Esophagus squamous epithelium (tissue), 5 donors: ENCODE measurements around the gene SIGMAR1. TPM values are rescaled to one million over a fixed set of nuclear protein-coding genes. Genes with fewer than 3 reads are reported as not detected.

ENCODE experiments used
- DNase-seq: peaks from one replicate; lab custom pipeline; 2025; lab: John Stamatoyannopoulos, UW
- H3K27ac ChIP-seq, 4 donors: fragments of 200-600 bp; sonication (generic); one replicate each; pipeline ENCODE4 v1.5.1; 2016 to 2019; ENCODE audit warnings: mild to moderate bottlenecking in 1 of 4
- H3K27me3 ChIP-seq, 4 donors: fragments of 200-600 bp; sonication (generic); 1 replicate in 3 of 4; 2 replicates in 1 of 4; pipeline versions ENCODE4 v1.5.1 to v1.6.0; 2017 to 2021; ENCODE audit warnings: antibody characterized with exemption in 1 of 4
- H3K36me3 ChIP-seq, 3 donors: fragments of 200-600 bp; sonication (generic); one replicate each; pipeline ENCODE4 v1.5.1; 2016 to 2019
- H3K4me1 ChIP-seq, 3 donors: fragments of 200-600 bp; sonication (generic); one replicate each; pipeline ENCODE4 v1.5.1; 2017 to 2019
- H3K4me3 ChIP-seq, 4 donors: fragments of 200-600 bp; sonication (generic); 1 replicate in 3 of 4; 2 replicates in 1 of 4; pipeline ENCODE4 v1.5.1; 2016 to 2019; ENCODE audit warnings: mild to moderate bottlenecking in 2 of 4, moderate library complexity in 1 of 4
- H3K9me3 ChIP-seq, 3 donors: fragments of 200-600 bp; sonication (generic); one replicate each; pipeline ENCODE4 v1.5.1; 2016 to 2019
- POLR2A ChIP-seq, 4 donors: fragments of 450-650 bp; IDR thresholded peaks; one replicate each; pipeline ENCODE4 v1.6.1; 2017; ENCODE audit warnings: antibody characterized with exemption in 4 of 4, mild to moderate bottlenecking in 4 of 4, moderate library complexity in 3 of 4
- WGBS, 2 donors: methylation state at CpG; one replicate each; pipeline ENCODE4 v1.1.5; 2018; 5-methylcytosine and 5-hydroxymethylcytosine counted together
- intact Hi-C: fragments of 100-400 bp; cut with DNase I; formaldehyde crosslinking; loops from one replicate; pipeline ENCODE4 v1.15.0; 2022
- total RNA-seq, 4 donors: library from RNA; depleted of rRNA; stranded (reverse); fragments of >200 nt; gene quantifications; one replicate each; pipeline ENCODE4 v1.1.0, GENCODE V29; 2016
- TF ChIP-seq, protein P1 (sequence below), 6 experiments: fragments of 450-650 bp in 4 of 6; fragments of 200-600 bp in 2 of 6; sonication (generic) in 2 of 6; IDR thresholded peaks; one replicate each; pipeline ENCODE4 v1.5.1; 2016 to 2019; ENCODE audit warnings: antibody characterized with exemption in 6 of 6, mild to moderate bottlenecking in 4 of 6, moderate library complexity in 4 of 6
- donor health status: DM: yes; HTN: yes; CAD: no.

Gene SIGMAR1
- total RNA-seq, 4 donors from 2014 or later, result 77.4 to 112 (median 88.7) TPM

DNA sequence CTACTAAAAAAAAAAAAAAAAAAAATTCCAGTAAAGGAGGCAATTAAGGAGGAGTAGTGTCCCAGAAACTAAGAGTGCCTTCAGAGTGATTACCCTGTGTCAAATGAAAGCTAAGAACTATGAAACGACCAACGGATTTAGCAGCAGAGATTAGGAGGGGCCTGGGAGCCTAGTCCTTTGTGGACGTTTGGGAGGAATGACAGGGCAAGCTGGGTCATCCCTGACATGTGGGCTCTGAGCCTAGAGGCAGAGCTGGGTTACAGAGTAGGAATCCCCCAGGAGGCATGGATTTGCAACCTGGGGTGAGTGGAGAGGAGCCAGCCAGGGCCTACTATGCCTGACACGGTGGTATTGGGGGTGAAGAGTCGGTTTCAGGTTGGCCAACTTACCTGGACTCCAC, 4.4 kb downstream of the SIGMAR1 start:
- Histone ChIP-seq H3K4me3 (no peak overlapping the region), H3K36me3 (peaks cover 0 to 14% (median 0%) of the 10 kb centered on the region in 3 donors), H3K9me3 (no peaks in the 10 kb centered on the region), H3K27me3 (peaks cover 0 to 30% (median 7%) of the 10 kb centered on the region in 4 donors), H3K27ac (no peak overlapping the region), H3K4me1 (peaks cover 10 to 63% (median 35%) of the 10 kb centered on the region in 3 donors)
- no peak for DNase-seq
- TF ChIP-seq, protein P1, sequence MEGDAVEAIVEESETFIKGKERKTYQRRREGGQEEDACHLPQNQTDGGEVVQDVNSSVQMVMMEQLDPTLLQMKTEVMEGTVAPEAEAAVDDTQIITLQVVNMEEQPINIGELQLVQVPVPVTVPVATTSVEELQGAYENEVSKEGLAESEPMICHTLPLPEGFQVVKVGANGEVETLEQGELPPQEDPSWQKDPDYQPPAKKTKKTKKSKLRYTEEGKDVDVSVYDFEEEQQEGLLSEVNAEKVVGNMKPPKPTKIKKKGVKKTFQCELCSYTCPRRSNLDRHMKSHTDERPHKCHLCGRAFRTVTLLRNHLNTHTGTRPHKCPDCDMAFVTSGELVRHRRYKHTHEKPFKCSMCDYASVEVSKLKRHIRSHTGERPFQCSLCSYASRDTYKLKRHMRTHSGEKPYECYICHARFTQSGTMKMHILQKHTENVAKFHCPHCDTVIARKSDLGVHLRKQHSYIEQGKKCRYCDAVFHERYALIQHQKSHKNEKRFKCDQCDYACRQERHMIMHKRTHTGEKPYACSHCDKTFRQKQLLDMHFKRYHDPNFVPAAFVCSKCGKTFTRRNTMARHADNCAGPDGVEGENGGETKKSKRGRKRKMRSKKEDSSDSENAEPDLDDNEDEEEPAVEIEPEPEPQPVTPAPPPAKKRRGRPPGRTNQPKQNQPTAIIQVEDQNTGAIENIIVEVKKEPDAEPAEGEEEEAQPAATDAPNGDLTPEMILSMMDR (IDR thresholded peaks at IDR 0.05), result no peak
- TF ChIP-seq POLR2A (IDR thresholded peaks at IDR 0.05), result no peak
- intact Hi-C loops, result no loop called here
- WGBS, 2 donors, result 53 to 56% methylated on average over 5 of the region's 5 CpGs

DNA sequence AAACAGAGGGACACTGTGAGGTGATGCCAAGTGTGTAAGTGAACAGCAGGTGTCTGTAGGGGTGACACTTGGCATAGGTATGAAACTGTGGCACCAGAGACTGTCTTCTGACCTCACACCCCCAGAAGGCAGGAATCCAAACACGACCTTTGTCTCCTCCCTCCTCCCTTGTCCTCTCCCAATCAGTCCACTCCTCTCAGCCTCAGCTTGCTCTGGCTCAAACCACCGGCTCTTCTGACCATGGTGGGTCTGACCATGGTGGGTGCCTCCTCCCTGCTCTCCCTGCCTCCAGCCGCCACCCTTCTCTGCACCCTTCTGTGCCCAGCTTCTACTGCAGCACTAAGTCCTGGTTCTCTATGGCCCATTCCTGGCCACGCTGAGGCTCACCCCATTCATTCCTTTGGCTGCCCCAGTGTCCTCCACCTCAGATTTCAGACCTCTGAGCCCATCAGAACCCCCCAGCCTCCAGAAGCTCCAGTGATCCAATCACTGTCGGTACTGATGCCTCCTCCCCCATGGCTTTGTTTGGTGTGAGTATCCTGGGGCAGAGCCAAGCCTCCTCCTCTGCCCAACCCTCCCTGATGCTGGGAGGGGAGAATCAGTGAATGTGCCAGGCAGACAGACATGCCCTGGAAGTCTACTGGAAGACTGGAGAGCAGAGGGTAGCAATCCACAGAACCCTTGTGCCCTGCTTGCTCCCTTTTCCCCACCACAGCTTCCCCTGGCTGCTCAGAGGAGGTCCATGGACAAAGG, 7.0 kb downstream of the SIGMAR1 start:
- WGBS, 2 donors, result 29 to 34% methylated on average over 5 of the region's 5 CpGs
- H3K27me3 ChIP-seq, result peaks cover 0 to 56% (median 17%) of the 10 kb centered on the region in 4 donors
- intact Hi-C loops, result no loop called here

DNA sequence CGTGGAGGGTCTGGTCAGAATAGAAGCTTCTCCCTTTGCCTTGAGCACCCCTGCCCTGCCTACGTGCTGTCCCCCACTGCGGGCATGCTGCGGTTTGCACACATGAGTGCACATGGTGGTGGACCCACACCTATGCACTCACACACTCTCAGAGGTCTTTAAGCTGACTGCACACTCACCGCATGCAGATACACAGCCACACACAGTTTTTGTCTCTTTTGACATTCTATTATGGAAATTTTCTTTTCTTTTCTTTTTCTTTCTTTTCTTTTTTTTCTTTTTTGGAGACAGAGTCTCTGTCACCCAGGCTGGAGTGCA, 8.1 kb downstream of the SIGMAR1 start:
- H3K4me3 ChIP-seq, result no peak overlapping the region
- no peak for DNase-seq
- intact Hi-C loops, result no loop called here
- 15 to 26% methylated on average over 5 of the region's 5 CpGs for WGBS, 2 donors
- H3K36me3 ChIP-seq, result no peaks in the 10 kb centered on the region
- H3K9me3 ChIP-seq, result no peaks in the 10 kb centered on the region
- H3K4me1 ChIP-seq, result peaks cover 0 to 34% (median 17%) of the 10 kb centered on the region in 3 donors
- H3K27ac ChIP-seq, result no peak overlapping the region
- TF ChIP-seq, protein P1 (IDR thresholded peaks at IDR 0.05), result no peak
- no peak for TF ChIP-seq POLR2A (IDR thresholded peaks at IDR 0.05)
- peaks cover under 1 to 67% (median 25%) of the 10 kb centered on the region in 4 donors for H3K27me3 ChIP-seq

More for the DNA sequence above, 7.0 kb downstream of the SIGMAR1 start:
- no peak overlapping the region for H3K4me3 ChIP-seq
- no peak overlapping the region for H3K27ac ChIP-seq
- peaks cover 0 to 11% (median 0%) of the 10 kb centered on the region in 3 donors for H3K36me3 ChIP-seq
- DNase-seq, result no peak
- H3K9me3 ChIP-seq, result no peaks in the 10 kb centered on the region
- H3K4me1 ChIP-seq, result peaks cover 0 to 43% (median 19%) of the 10 kb centered on the region in 3 donors
- TF ChIP-seq POLR2A (IDR thresholded peaks at IDR 0.05), result no peak
- TF ChIP-seq, protein P1 (IDR thresholded peaks at IDR 0.05), result no peak

DNA sequence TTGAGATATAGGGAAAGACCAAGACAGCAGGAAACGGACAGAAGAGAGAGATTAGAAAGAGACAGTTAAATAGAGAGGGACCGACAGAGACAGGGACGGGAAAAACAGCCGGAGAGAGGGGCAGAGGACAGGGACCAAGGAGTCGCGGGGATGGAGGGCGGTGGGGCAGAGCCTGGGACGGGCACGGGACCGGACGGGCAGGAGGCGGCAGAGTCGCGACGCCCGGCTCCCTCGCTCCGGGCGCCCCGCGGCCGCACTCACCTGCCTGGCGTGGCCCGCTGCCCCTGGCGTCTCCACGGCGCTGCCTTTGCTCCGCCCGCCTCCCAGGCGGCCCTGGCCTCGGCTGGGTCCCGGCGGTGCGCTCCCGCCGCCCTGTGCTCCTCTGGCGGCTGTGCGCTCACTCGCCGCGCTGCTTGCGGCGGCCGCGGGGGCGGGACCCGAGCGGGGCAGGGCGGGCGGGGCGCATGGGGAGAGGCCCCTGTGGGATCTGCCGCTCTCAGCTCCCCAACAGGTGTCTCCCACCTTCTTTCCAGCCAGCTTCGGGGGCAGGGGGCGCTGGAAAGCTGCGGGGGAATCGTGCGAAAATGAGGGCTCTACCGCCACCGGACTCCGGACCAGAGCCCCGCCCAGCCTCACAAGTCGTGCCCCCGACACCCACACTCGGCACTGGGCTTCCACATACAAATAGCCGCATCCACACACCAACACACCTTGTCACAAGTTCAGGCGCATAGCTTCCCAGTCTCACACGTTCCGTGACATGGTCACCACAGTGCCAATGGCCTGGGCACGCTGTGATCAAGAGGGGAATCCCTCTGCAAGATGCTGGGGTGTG, 8.7 kb downstream of the SIGMAR1 start, which contains the start of gene ARID3C:
ARID3C (minus strand) TSS at position 411 of the 835 bp plus-strand sequence. CDS start 1,052 bp downstream, outside the sequence.
- DNase-seq, result no peak
- no peak within 1 kb of the TSS for H3K27ac ChIP-seq
- peaks cover 0 to 36% (median 17%) of the 10 kb centered on the region in 3 donors for H3K4me1 ChIP-seq
- WGBS, 2 donors, result 0 to 1% methylated on average over 22 to 34 of the region's 69 CpGs
- H3K4me3 ChIP-seq, result peak within 1 kb of the TSS; percentile 22 to 71 (median 46)
- H3K36me3 ChIP-seq, result no peaks in the 10 kb centered on the region
- no peak for TF ChIP-seq POLR2A (IDR thresholded peaks at IDR 0.05)
- TF ChIP-seq, protein P1 (IDR thresholded peaks at IDR 0.05), result peak in 1 of 6 experiments; percentile 4
- intact Hi-C loops, result no loop called here
- peaks cover 3 to 73% (median 31%) of the 10 kb centered on the region in 4 donors for H3K27me3 ChIP-seq
- H3K9me3 ChIP-seq, result no peaks in the 10 kb centered on the region
